Upper lobe of left lung (tissue), 4 donors: ENCODE measurements around the gene PXMP4.

Source experiments
- CTCF ChIP-seq, 6 experiments: fragments of 450-650 bp in 4 of 6; fragments of 200-600 bp in 2 of 6; sonication (generic) in 2 of 6; IDR thresholded peaks; one replicate each; pipeline ENCODE4 v1.5.1; 2016 to 2019; ENCODE audit warnings: antibody characterized with exemption in 6 of 6
- EP300 ChIP-seq, 4 donors: sonication (generic); formaldehyde crosslinking; IDR thresholded peaks; one replicate each; pipeline ENCODE4 v1.5.1; 2017; ENCODE audit warnings: antibody characterized with exemption in 4 of 4, control low read depth in 2 of 4

- TF ChIP-seq CTCF (IDR thresholded peaks at IDR 0.05), result no peak
- peak in 1 of 4 donors; percentile 36 for TF ChIP-seq EP300 (IDR thresholded peaks at IDR 0.05)
These were observed 13.8 kb upstream of the PXMP4 start for GRCh38 chr20:33733654-33734576.
